DMS114 treated with DMSO at 0.1 percent for 48 hours (cell line): ENCODE measurements around the gene BAX.

ENCODE experiments used
- DNase-seq: peaks from one replicate; lab custom pipeline; 2025; ENCODE audit not compliant: unreplicated experiment; lab: John Stamatoyannopoulos, UW

The BAX gene

DNA sequence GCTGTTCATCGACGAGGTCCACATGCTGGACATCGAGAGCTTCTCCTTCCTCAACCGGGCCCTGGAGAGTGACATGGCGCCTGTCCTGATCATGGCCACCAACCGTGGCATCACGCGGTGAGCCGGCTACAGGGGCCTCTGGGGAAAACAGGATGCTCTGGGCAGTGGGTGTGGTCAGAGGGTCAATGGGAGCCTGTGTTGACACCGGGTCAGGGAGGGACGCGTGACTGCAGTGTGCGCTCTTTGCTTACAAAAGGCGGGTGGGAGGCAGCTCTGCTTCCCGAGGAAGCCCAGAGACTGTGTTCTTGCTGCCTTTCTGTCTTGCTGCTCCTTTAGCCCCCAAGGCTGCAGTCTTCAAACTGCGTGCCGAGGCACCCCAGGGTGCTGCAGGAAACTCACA lies 56.5 kb downstream of the BAX start:
- no peak for DNase-seq
